Mononuclear cell (primary cell): ENCODE data around the gene TENM4. TPM values are rescaled to one million over a fixed set of nuclear protein-coding genes. Genes with fewer than 3 reads are reported as not detected.
"Not testable (repeated sequence)": the region's sequence is repeated elsewhere in the genome, so short reads cannot be mapped to it uniquely, and the experiment has no call there.

Source experiments
- H3K27me3 ChIP-seq: 2 replicates; pipeline ENCODE4 v1.6.0; 2011; ENCODE audit warnings: low read length, control low read depth; ENCODE audit not compliant: insufficient read depth
- H3K4me1 ChIP-seq: 2 replicates; pipeline ENCODE4 v1.5.1; 2011; ENCODE audit warnings: mild to moderate bottlenecking, low read length, control low read depth; ENCODE audit not compliant: insufficient read depth
- H3K4me3 ChIP-seq: 2 replicates; pipeline ENCODE4 v1.5.1; 2011; ENCODE audit warnings: mild to moderate bottlenecking, low read length, moderate library complexity
- H3K9me3 ChIP-seq: 2 replicates; pipeline ENCODE4 v1.5.1; 2011; ENCODE audit warnings: low read depth, mild to moderate bottlenecking, control low read depth, low read length
- total RNA-seq: library from RNA; depleted of rRNA; stranded (reverse); fragments of >200 nt; gene quantifications from one replicate; pipeline ENCODE4 v1.2.3, GENCODE V29; 2012

The TENM4 gene
- total RNA-seq, 1 donor: 0.63 TPM

DNA sequence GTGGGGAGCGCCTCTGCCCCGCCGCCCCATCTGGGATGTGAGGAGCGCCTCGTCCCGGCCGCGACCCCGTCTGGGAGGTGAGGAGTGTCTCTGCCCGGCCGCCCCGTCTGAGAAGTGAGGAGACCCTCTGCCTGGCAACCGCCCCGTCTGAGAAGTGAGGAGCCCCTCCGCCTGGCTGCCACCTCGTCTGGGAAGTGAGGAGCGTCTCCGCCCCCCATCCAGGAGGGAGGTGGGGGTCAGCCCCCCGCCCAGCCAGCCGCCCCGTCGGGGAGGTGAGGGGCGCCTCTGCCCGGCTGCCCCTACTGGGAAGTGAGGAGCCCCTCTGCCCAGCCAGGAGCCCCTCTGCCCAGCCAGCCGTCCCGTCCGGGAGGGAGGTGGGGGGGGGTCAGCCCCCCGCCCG lies 249.1 kb downstream of the TENM4 start:
- not testable (repeated sequence) for H3K9me3 ChIP-seq, H3K4me1 ChIP-seq, H3K4me3 ChIP-seq, H3K27me3 ChIP-seq

DNA sequence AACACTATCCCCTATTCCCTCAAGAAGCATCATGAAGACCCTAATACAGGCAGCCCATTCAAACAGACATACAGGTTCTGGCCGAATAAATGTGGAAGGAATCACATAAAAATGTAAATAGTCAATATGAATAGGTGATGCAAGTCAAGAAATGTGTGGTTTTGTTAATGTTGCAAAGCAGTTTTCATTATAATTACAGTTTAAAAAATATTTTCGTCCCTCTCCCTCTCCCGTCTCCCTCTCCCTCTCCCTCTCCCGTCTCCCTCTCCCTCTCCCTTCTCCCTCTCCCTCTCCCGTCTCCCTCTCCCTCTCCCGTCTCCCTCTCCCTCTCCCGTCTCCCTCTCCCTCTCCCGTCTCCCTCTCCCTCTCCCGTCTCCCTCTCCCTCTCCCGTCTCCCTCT lies 250.3 kb downstream of the TENM4 start:
- H3K27me3 ChIP-seq, H3K4me1 ChIP-seq, H3K9me3 ChIP-seq, H3K4me3 ChIP-seq: not testable (repeated sequence)

DNA sequence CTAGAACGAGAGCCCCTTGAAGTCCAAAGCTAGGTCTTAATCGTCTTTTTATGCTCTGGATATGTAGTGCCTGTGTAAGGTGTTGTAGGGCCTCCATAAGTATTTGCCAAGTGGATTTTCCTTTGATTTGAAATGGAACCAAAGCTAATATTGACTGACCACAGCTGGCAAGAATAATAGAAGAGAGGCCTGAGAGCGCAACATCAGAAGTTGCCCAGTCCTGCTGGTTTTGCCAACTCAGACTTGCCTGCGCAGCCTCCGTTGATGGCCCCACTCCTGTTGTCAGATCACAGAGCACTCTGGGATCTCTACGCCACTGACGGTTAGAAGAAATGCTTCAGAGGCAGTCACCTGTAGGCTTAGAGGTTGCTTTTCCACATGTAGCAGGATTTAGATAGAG lies 251.2 kb downstream of the TENM4 start:
- H3K4me1 ChIP-seq: no peaks in the 10 kb centered on the region

DNA sequence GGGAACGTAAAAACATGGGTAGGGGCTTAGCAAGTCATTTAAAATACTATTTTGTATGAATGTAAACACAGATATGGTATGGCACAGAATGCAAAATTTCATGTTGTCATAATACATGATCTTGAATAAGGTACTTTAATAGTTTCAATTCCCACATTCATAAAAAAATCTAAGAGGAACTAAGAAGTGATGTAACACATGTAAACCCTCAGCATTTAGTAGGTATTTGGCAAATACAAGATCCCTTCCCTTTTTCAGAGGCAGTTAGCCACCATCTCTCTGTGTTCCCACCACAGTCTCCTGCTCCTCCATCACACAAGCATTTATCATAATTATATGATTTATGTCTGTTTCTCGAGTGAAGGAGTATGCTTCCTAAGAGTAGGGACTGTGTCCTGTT lies 251.8 kb downstream of the TENM4 start:
- no peaks in the 10 kb centered on the region for H3K27me3 ChIP-seq

More for the DNA sequence above, 251.2 kb downstream of the TENM4 start:
- Histone ChIP-seq H3K9me3 (no peaks in the 10 kb centered on the region), H3K4me3 (no peak overlapping the region), H3K27me3 (no peaks in the 10 kb centered on the region)

DNA sequence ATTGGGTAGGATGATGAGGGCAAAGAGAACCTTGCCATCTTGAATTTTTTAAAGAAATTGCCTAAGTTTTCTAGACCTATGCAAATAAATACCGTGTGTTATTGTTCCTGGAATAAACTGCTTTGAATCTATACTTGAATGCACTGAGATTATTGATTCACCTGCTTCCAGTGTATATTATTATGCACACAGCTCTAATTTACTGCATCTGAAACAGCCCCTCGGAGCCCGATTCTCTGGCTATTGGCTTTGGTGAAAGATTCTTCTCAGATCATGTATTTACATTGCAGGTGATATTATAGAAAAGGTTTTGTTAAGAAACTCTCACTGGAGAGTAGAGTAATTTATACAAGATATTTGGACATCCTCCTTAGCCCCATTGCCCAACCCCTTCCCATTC lies 254.2 kb downstream of the TENM4 start:
- Histone ChIP-seq H3K4me1 (no peaks in the 10 kb centered on the region), H3K9me3 (no peaks in the 10 kb centered on the region), H3K4me3 (no peak overlapping the region), H3K27me3 (no peaks in the 10 kb centered on the region)

More for the DNA sequence above, 251.8 kb downstream of the TENM4 start:
- H3K9me3 ChIP-seq: no peaks in the 10 kb centered on the region
- H3K4me1 ChIP-seq: no peaks in the 10 kb centered on the region
- H3K4me3 ChIP-seq: no peak overlapping the region

DNA sequence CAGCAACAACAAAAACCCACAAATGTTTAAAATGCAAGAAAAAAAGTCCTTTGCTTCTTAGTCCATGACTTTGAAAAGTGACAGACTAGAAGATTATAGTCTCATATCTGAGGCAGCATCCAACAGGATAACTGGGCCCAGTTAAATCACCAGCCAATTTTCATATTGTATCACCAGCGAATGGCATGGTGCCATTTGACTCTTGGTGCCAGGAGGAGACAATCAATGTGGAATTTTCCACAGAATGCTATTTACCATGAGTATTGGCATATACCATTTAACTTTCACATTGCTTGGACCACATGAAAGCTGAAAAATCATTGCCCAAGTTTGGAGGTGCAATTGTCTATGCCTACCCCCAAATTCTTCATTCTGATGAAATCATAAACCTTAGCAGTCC lies 255.5 kb downstream of the TENM4 start:
- Histone ChIP-seq H3K4me3 (no peak overlapping the region), H3K27me3 (no peaks in the 10 kb centered on the region), H3K9me3 (no peaks in the 10 kb centered on the region), H3K4me1 (no peaks in the 10 kb centered on the region)

DNA sequence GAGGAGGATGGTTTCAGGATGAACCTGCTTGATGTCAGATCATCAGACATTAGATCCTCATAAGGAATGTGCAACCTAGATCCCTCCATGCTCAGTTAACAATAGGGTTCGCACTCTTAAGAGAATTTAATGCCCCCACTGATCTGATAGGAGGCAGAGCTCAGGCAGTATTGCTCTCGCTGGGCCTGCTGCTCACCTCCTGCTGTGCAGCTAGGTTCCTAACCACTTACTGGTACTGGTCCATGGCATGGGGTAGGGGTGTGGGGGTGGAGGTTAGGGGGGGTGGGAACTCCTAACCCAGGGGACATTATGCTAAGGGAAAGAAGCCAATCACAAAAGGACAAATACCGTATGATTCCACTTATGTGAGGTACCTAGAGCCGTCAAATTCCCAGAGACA lies 256.5 kb downstream of the TENM4 start:
- H3K9me3 ChIP-seq: no peaks in the 10 kb centered on the region
- H3K27me3 ChIP-seq: no peaks in the 10 kb centered on the region
- no peaks in the 10 kb centered on the region for H3K4me1 ChIP-seq
- H3K4me3 ChIP-seq: no peak overlapping the region

DNA sequence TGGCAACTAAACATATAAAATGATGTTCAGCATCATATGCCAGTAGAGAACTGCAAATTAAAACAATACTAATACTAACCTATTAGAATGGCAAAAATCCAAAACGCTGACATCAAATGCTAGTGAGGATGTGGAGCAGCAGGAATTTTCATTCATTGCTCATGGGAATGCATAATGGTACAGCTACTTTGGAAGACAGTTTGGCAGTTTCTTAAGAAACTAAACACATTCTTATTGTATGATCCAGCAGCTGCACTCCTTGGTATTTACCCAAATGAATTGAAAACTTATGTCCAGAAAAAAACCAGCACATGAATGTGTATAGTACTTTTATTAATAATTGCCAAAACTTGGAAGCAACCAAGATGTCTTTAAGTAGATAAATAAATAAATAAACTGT lies 258.0 kb downstream of the TENM4 start:
- H3K9me3 ChIP-seq: no peaks in the 10 kb centered on the region
- no peaks in the 10 kb centered on the region for H3K4me1 ChIP-seq
- no peak overlapping the region for H3K4me3 ChIP-seq
- H3K27me3 ChIP-seq: no peaks in the 10 kb centered on the region

DNA sequence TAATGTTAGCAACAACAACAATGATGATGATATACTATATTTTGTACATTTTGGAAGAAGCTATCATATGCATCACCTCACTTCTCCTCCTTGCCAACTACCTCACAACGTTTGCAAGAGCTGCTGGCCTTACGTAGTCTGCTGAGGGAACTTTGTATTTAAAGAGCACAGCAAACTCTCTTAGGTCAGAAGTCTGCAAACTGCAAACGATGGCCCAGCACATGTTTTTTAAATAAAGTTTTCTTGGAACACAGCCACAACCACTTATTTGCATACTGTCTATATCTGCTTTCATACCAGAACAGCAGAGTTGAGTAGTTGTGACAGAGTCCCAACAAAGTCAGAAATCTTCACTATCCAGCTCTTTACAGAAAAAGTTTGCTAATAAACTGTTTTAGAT lies 261.7 kb downstream of the TENM4 start:
- Histone ChIP-seq H3K9me3 (no peaks in the 10 kb centered on the region), H3K4me3 (no peak overlapping the region), H3K27me3 (no peaks in the 10 kb centered on the region), H3K4me1 (no peaks in the 10 kb centered on the region)

DNA sequence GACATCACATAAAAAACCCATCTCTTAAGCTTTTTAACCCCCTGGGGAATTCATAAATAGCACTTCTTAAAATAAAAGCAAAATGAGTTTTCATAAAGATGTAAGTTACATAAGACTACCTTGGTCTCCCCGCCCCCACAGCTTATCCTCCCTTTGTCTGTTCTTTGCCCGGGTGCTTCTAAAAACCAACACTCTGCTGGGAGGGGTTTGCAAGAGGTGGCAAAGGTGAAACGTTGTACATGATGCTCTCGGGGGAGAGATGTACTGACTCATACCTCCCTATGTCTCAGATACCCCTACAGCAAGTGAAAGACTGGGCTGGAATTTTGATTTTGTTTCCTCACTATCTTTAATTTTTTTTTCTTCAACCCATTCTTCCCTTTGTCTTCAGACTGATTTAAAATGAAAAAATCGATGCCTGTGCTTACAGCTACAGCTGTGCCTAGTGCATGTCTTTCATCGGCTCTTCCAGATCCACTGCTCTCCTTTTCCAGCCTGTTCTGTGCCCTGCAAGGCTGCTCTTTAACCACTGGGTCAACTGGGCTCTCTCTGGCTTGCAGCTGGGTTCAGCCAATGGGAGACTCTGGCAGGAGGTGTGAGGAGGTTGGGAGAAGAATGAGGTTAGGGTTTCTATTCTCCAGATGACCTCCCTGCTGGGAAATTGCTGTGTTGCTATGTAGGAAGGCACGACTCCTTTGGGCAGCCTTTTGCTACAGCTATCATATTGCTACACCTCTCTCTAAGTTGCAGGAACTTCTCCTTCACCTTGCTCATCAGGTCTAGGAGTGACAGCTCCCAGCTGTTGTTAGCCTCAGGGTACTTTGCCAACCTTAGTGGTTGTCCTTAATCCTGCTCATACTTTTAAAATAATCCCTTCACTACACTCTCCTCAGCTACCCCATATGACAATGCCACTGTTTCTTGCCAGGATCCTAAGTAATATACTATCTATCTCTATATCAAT lies 266.5 kb downstream of the TENM4 start:
- Histone ChIP-seq H3K4me3 (no peak overlapping the region), H3K4me1 (no peaks in the 10 kb centered on the region), H3K27me3 (no peaks in the 10 kb centered on the region), H3K9me3 (no peaks in the 10 kb centered on the region)

DNA sequence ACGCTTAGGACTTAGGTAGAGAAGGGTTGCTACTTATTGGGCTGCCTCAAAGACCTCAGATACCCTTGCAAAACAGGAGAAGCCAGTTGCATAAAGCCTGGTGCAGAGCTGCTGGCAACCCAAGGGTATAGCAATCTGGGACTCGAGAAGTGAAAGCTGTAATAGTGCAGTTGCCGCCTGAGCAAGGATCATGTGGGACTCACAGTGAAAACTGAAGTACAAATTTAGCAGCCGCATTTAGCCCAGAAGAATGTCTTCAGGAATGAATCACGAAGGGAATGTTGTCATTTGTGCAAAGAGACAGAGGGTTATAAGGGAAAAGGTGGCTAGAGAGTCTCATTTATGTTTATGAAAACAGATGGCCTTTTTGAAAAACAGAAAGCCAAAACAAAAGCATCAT lies 267.2 kb downstream of the TENM4 start:
- Histone ChIP-seq H3K9me3 (no peaks in the 10 kb centered on the region), H3K27me3 (no peaks in the 10 kb centered on the region), H3K4me3 (no peak overlapping the region), H3K4me1 (no peaks in the 10 kb centered on the region)

DNA sequence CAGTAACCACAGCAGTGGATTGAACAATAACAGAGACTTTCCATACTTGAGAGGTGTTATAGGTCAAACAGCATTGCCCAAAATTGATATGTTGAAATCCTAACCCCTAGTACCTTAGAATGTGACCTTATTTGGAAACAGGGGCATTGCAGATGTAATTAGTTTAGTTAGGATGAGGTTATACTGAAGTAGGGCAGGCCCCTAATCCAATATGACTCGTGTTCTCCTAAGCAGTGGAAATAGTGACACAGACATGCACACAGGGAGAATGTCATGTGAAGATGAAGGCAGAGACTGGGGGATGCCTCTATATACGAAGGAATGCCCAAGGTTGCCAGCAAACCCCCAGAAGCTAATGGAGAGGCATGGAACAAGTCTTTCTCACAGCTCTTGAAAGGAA lies 270.5 kb downstream of the TENM4 start:
- H3K9me3 ChIP-seq: no peaks in the 10 kb centered on the region
- no peak overlapping the region for H3K4me3 ChIP-seq
- H3K4me1 ChIP-seq: no peaks in the 10 kb centered on the region
- no peaks in the 10 kb centered on the region for H3K27me3 ChIP-seq

DNA sequence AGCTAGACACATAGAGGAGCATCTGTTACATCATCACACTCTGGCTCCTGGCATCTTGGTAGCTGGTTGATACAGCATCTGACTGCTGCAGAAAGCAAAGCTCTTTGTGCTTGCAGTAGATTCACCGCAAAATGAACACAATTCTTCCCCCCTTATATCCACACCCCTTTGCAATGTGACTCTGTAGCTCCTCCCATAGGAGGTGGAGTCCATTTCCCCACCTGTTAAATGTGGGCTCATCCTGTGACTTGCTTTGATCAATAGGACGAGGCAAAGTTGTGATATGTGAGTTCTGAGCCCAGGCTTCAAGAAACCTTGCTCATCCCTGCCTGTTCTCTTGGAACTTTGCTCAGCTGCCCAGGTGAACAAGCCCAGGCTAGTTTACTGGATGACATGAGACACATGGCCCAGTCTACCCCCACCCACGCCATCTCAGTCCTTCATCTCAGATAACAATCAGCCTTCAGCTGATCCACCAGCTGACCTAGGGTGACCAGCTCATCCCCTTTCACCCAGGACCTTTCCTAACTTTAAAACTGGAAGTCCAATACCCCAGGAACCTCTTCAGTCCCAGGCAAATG lies 272.2 kb downstream of the TENM4 start:
- Histone ChIP-seq H3K4me3 (no peak overlapping the region), H3K4me1 (no peaks in the 10 kb centered on the region), H3K9me3 (no peaks in the 10 kb centered on the region), H3K27me3 (no peaks in the 10 kb centered on the region)

DNA sequence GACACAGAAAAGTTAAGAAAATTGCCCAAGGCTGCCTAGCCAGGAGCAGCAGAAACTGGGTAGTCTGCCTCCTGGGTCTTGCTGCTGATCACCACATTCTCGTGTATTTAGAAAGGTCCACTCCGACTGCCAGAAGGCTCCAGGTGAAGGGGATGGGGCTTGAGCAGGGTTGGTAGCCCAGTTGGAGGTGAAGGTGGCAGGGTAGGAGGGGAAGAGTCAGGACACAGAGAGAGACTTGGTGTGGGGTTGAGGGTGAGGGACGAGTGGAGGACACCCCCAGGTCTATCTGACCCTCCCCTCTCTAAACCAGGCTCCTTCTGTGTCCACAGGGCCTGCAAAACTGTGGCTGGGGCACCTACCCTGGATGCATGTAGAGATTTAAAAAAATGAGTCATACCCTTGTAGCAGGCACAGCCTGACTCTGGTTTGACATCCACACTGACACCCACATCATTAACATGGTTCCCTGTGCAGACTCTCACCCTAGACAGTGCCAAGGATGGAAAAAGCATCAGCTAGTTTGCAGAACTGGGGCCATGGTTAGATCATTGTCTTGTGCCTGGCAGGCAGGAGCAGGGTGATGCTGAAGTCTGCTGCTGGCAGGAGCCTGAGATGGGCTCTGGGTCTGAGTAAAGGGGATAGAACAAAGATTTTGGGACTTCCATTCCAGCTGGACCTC lies 273.2 kb downstream of the TENM4 start:
- Histone ChIP-seq H3K4me1 (no peaks in the 10 kb centered on the region), H3K9me3 (no peaks in the 10 kb centered on the region), H3K4me3 (no peak overlapping the region), H3K27me3 (no peaks in the 10 kb centered on the region)

DNA sequence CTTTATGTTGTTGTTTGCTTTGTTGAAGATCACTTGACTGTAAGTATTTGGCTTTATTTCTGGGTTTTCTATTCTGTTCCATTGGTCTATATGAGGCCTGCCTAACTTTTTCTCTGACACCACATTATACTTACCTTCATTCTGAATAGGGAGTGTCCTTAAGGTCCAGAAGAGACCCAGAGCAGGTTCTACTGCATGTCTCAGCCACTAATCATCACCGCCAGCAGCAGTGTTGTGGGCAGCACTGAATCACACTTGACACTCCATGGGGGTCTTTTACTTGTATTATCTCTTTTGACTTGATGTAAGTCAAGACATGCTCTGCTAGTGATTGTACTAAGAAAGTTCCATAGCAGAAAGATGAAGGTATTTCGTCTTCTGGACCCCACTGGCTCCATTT lies 274.9 kb downstream of the TENM4 start:
- no peaks in the 10 kb centered on the region for H3K9me3 ChIP-seq
- H3K4me1 ChIP-seq: no peaks in the 10 kb centered on the region
- H3K27me3 ChIP-seq: no peaks in the 10 kb centered on the region
- no peak overlapping the region for H3K4me3 ChIP-seq
